HUDEP-2 (cell line): ENCODE results near the gene SLC37A1.

Source experiments
- DNase-seq, 76 experiments: peaks; one replicate each; lab custom pipeline; 2025; ENCODE audit not compliant: unreplicated experiment in 76 of 76; lab: John Stamatoyannopoulos, UW

SLC37A1 gene

DNA sequence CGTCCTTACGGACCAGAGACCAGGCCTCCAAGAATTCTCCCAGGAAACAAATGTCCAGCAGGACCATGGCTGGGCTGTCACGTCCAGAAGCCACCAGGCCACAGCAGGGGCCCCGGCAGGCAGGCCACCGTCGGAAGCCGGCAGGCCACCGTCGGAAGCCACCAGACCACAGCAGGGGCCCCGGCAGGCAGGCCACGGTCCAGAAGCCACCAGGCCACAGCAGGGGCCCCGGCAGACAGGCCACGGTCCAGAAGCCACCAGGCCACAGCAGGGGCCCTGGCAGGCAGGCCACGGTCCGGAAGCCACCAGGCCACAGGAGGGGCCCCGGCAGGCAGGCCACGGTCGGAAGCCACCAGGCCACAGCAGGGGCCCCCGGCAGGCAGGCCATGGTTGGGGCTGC, 72.8 kb downstream of the SLC37A1 start:
- DNase-seq, result no peak

DNA sequence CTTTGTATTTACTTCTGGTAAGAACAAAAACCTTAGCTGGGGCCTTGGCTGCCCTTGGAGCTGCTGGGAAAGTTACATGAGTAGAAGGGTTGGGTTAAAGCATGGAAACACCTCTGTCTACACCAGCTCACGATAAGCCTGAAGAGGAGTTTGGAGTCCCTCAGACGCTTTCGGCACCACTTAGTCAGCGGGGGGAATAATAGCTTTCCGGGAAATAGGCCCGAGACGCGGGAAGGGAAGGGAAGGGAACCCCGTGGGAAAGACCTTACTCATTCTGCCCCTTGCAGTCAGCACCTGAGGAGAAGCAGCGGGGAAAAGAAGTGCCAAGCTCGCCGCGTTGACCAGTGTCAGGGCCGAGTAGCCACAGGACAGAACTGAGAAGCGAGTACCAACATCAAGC, 73.4 kb downstream of the SLC37A1 start:
- no peak for DNase-seq

- DNase-seq, result no peak
Observed at GRCh38 chr21:42590431-42591131, 76.9 kb downstream of the SLC37A1 start.

DNA sequence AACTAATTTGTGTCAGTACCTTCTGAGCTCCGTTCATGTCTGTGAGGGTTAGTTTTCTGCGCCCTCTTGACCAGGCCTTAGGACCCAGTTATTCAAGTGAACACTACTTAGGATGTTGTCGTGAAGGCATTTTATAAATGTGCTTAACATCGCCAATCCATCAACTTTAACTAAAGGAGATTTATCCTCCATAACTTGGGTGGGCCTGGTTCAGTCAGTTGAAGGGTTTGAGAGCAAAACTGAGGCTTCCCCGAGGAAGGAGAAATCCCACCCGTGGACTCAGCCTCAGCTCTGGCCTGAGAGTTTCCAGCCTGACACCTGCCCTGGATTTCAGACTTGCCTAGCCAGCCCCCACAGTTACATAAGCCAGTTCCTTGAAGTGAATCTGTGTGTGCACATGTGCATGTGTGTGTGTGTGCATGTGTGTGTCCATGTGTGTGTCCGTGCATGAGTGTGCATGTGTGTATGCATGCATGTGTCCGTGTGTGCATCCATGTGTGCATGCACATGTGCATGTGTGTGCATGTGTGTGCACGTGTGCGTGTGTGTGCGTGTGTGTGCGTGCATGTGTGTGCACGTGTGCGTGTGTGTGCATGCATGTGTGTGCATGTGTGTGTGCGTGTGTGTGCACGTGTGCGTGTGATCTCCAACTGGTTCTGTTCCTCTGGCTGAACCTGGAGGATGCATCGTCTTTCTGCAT, 77.7 kb downstream of the SLC37A1 start:
- no peak for DNase-seq

GRCh38 chr21:42592156-42592820, 78.6 kb downstream of the SLC37A1 start:
- no peak for DNase-seq

- peak in 58 of 76 experiments; percentile 12 to 74 (median 48) for DNase-seq
Observed at GRCh38 chr21:42593007-42593814, 79.6 kb downstream of the SLC37A1 start.

GRCh38 chr21:42594616-42595282, 81.1 kb downstream of the SLC37A1 start:
- no peak for DNase-seq

DNA sequence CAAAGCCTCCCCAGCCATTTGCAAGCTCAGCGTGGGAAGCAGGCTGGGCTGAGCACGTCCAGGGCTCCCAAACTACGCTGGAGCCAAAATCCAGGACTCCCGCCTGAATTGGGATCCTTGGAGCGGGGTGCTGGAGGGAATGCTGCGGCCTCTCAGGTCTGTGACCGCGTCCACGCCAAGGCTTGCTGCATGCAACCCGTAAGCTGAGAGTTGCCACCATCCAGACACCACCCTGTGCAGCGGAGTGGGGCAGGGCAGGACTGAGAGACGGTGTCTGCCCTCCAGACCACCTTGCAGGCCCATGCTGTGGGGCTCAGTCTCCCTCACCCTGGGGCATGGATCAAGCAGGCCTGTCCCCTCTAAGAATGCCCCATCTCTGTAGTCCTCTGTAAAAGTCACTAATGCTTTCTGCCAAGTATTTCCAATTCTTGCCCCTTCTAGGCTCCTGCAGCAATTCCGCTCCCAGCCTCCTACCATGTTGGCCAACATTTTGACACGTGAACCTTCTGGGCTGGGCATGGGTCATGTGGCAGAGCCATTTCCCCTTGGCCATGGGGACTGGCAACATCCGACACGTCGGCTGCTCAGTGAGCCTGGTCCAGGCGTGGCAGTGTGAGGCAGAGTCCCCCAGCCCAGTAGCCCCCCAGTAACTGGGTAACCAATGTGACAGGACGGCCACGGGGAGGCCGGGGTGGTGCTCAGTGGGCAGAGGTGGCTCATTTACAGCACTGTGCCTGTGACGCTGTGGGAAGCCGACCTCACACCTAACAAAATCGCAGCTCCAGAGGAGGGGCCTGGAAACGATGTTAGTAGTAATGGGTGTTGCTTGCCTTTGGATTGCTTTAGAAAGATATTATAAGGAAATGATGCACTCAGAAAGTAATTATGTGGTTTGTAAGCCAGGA, 81.9 kb downstream of the SLC37A1 start:
- no peak for DNase-seq

DNA sequence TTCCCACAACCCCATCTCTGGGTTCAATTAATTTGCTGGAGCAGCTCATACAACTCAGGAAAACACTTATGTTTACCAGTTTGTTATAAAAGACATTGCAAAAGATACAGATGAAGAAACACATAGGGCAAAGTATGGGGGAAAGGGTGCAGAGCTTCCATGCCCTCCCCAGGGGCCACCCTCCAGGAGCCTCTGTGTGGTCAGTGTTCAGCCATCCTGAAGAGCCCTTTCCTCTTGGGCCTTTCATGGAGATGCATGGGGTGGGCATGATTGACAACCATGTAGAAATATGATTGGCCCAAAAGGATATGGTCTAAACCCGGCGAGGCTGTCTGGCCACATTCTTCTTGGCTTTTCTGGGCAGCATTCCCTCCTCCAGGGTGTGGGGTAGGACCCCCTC, 83.0 kb downstream of the SLC37A1 start:
- DNase-seq, result no peak

- no peak for DNase-seq
Observed at GRCh38 chr21:42597487-42598158, 84.0 kb downstream of the SLC37A1 start.

GRCh38 chr21:42598159-42598735, 84.6 kb downstream of the SLC37A1 start:
- no peak for DNase-seq

DNA sequence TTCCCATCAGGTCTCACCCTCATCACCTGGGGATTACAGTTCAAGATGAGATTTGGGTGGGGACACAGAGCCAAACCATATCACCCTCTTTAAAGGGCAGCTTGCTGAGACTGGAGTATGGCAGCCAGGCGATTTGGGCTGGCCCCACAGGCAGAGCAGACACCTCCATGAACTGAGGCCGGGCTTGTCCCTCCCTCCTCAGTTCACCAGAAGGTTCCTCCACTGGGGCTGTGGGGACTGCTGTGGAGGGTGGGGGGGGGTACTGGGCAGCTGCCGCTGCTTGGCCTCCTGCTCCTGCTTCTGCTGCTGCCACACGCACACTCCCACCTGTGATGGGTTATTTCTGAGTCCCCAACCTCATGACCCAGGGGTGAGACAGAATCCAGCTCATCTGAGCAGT, 85.8 kb downstream of the SLC37A1 start:
- no peak for DNase-seq

DNA sequence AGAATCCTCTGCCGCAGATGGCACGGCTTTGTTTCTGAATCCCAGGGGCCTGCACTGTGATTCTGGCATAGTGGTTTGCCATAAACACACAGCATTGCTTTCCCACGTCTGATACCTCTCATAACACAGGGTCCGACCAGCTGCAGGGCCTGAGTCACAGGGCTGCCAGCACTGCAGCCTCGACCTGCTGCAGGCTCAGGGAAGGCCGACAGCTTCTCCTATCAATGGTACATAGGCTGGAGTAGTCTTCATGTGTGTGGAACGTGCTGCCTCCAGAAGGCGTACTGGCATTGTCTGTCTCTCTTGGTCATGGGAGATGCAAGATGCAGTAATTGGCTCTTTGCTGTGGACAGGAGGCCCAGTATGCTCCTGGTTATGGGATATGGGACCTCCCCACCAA, 86.3 kb downstream of the SLC37A1 start:
- no peak for DNase-seq

- no peak for DNase-seq
Observed at GRCh38 chr21:42601656-42602055, 88.0 kb downstream of the SLC37A1 start.

DNA sequence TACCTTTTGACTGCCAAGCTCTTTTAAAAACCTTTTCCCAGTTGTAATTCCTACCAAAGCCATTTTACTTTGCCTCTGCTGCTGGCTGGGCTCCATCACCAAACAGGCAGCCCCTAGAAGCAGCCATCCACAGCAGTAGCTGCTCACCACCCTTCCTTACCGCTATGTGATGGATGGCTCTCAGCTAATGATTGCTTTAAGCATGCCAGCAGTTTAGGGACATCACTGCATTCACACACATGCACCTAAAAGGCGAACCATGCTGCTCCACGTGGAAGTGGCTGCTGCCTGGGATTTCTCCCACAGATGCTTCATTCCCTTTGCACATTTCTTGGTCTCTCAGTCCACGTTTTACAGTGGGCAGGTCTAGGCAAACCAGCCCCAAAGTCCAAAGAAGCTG, 93.5 kb downstream of the SLC37A1 start:
- DNase-seq, result no peak

DNA sequence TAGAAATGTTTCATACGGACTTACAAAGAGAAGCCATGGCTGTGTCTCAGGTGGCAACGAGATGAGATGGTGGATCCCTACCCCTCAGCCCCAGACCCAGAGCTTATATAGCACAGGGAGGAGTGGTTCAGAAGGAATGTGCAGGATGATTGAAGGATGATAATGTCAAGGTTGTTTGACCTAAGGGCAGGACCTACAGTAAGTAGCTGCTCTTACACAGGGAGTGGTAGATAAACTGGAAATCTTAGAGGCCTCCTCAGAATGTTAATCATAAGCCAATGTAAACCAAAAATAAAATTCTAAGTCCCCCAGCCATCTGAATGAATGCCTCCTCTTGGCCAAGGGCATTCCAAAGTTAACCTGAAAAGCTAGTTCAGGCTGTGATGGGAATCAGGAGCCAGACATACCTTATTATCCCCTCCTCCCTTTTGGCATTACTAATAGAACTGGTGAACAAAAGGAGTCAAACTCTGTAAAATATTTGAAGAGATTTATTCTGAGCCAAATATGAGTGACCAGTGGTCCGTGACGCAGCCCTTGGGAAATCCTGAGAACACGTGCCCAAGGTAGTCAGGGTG, 94.0 kb downstream of the SLC37A1 start:
- no peak for DNase-seq

GRCh38 chr21:42608446-42608845, 94.8 kb downstream of the SLC37A1 start:
- DNase-seq, result peak in 9 of 76 experiments; percentile 10 to 58 (median 26)

GRCh38 chr21:42609811-42610210, 96.2 kb downstream of the SLC37A1 start:
- DNase-seq, result peak in 4 of 76 experiments; percentile 9 to 22 (median 18)
